Measurements from ENCODE around the gene DYNLT1.
A peak's percentile ranks its signal among the peaks of the same experiment; 100 is the strongest.

DNA sequence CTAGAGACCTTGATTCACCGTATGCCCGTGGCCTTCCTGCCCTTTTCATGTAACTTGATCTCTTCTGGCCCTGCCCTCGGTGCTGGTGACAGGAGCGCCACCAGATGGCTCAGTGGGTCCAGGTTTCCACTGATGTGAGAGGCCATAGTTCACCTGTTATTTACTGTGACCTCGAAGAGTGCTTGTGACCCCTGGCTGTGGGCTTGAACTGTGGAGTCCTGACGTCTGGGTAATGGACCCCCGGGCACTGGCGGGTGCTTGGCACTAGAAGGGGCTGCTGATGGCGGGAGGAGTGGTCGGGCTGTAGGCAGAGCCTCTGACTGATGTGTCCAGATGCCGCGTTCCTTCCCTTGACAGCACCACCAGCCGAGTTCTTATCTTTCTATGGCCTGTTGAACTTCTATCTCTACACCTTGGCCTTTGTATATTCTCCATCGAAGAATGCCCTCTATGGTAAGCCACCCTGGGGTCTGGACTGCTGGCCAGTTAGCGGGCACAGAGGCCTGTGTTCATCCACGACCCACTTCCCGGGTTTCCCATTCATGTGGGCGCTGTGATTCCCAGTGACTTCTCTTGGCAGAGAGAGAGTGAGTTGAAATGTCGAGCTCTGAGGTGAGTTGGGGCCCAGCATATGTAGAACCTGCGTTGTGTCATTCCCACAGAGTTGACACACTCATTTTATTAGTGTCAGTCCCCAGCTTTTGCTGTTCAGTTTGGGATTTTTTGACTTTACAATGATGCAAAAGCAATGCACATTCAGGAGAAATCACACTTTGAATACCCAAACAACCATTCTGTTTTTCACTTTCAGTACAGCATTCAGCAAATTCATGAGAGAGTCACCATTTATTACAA lies 14.9 kb downstream of the DYNLT1 start:
- TF ChIP-seq, protein P1, sequence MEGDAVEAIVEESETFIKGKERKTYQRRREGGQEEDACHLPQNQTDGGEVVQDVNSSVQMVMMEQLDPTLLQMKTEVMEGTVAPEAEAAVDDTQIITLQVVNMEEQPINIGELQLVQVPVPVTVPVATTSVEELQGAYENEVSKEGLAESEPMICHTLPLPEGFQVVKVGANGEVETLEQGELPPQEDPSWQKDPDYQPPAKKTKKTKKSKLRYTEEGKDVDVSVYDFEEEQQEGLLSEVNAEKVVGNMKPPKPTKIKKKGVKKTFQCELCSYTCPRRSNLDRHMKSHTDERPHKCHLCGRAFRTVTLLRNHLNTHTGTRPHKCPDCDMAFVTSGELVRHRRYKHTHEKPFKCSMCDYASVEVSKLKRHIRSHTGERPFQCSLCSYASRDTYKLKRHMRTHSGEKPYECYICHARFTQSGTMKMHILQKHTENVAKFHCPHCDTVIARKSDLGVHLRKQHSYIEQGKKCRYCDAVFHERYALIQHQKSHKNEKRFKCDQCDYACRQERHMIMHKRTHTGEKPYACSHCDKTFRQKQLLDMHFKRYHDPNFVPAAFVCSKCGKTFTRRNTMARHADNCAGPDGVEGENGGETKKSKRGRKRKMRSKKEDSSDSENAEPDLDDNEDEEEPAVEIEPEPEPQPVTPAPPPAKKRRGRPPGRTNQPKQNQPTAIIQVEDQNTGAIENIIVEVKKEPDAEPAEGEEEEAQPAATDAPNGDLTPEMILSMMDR (conservative IDR thresholded peaks at IDR 0.05; ENCODE audit: low read length) = peak; percentile 63
- no peak for TF ChIP-seq EZH2phosphoT487 (IDR thresholded peaks at IDR 0.05; ENCODE audit: borderline replicate concordance, low read depth, low read length)
